H1 (cell line): Measurements from ENCODE around the gene PATJ. TPM values are rescaled to one million over a fixed set of nuclear protein-coding genes. Genes with fewer than 3 reads are reported as not detected.
"Not testable (repeated sequence)": the region's sequence is repeated elsewhere in the genome, so short reads cannot be mapped to it uniquely, and the experiment has no call there.

ENCODE experiments used
- CTCF ChIA-PET: fragments of 300-600 bp; sonication (Branson Sonifier 250); formaldehyde crosslinking; loops from one replicate; lab custom pipeline; 2021; ENCODE audit not compliant: partially characterized antibody; lab: Charles Lee
- POLR2A ChIA-PET: fragments of 300-600 bp; sonication (Branson Sonifier 250); formaldehyde crosslinking; loops from one replicate; lab custom pipeline; 2021; ENCODE audit warnings: inconsistent platforms; ENCODE audit not compliant: partially characterized antibody; lab: Charles Lee
- DNase-seq, 2 experiments: peaks; one replicate each; pipeline versions ENCODE4 v3.0.0 to v3.0.0-alpha.2; 2010 to 2022; ENCODE audit warnings: low spot score in 2 of 2, low read depth in 1 of 2, mixed read lengths in 1 of 2
- FAIRE-seq: peaks from 2 replicates; lab custom pipeline; 2011; peaks lifted over from hg19 to GRCh38; lab: Jason Lieb, UNC
- H2AFZ ChIP-seq: 2 replicates; pipeline ENCODE4 v1.8.1; 2012; ENCODE audit warnings: low read length, inconsistent platforms
- H2AK5ac ChIP-seq: 2 replicates; pipeline ENCODE4 v1.6.1; 2013; ENCODE audit warnings: low read depth, low read length
- H2BK120ac ChIP-seq: replicated peaks from 2 replicates; pipeline ENCODE3; 2013; ENCODE audit warnings: low read depth, low read length, inconsistent platforms
- H2BK12ac ChIP-seq: 2 replicates; pipeline ENCODE4 v1.6.1; 2013; ENCODE audit warnings: low read depth, low read length
- H2BK15ac ChIP-seq: 2 replicates; pipeline ENCODE4 v1.6.1; 2013; ENCODE audit warnings: low read length
- H2BK20ac ChIP-seq: 2 replicates; pipeline ENCODE4 v1.6.1; 2013; ENCODE audit warnings: low read length
- H2BK5ac ChIP-seq: 2 replicates; pipeline ENCODE4 v1.6.1; 2013; ENCODE audit warnings: low read depth, low read length
- H3K14ac ChIP-seq: 2 replicates; pipeline ENCODE4 v1.6.1; 2013; ENCODE audit warnings: inconsistent platforms; ENCODE audit not compliant: insufficient read length
- H3K18ac ChIP-seq: 2 replicates; pipeline ENCODE4 v1.6.1; 2013; ENCODE audit warnings: low read length; ENCODE audit errors: extremely low read depth
- H3K23ac ChIP-seq: 2 replicates; pipeline ENCODE4 v1.6.1; 2013; ENCODE audit warnings: inconsistent platforms; ENCODE audit not compliant: insufficient read length
- H3K23me2 ChIP-seq: 2 replicates; pipeline ENCODE4 v1.6.1; 2013; ENCODE audit warnings: low read depth, low read length
- H3K27ac ChIP-seq: 2 replicates; pipeline ENCODE4 v1.6.1; 2011; ENCODE audit warnings: low read depth, low read length, inconsistent platforms
- H3K27me3 ChIP-seq, 4 experiments: replicated peaks in 1 of 4; 1 replicate in 1 of 4; 2 replicates in 3 of 4; pipeline versions ENCODE4 v1.6.1 to v1.8.1; 2011 to 2013; ENCODE audit warnings: low read length in 3 of 4, mild to moderate bottlenecking in 3 of 4, inconsistent platforms in 2 of 4, mixed read lengths in 2 of 4, moderate library complexity in 1 of 4; ENCODE audit not compliant: control insufficient read depth in 3 of 4, insufficient read depth in 3 of 4; ENCODE audit errors: extremely low read depth in 1 of 4
- H3K36me3 ChIP-seq, 4 experiments: 2 replicates each; pipeline versions ENCODE4 v1.6.1 to v1.8.1; 2011 to 2013; ENCODE audit warnings: mild to moderate bottlenecking in 4 of 4, low read length in 3 of 4, moderate library complexity in 2 of 4, control low read depth in 1 of 4, inconsistent platforms in 1 of 4; ENCODE audit not compliant: insufficient read depth in 4 of 4, control insufficient read depth in 2 of 4
- H3K4ac ChIP-seq: replicated peaks from 2 replicates; pipeline ENCODE3; 2013; ENCODE audit warnings: low read length, low read depth, mixed read lengths, inconsistent platforms; ENCODE audit not compliant: insufficient read length
- H3K4me1 ChIP-seq, 4 experiments: replicated peaks in 1 of 4; 1 replicate in 1 of 4; 2 replicates in 3 of 4; pipeline versions ENCODE4 v1.6.1 to v1.8.1; 2011 to 2013; ENCODE audit warnings: low read length in 3 of 4, inconsistent platforms in 2 of 4, mixed read lengths in 1 of 4; ENCODE audit not compliant: insufficient read depth in 4 of 4, control insufficient read depth in 3 of 4
- H3K4me2 ChIP-seq, 2 experiments: 2 replicates each; pipeline versions ENCODE4 v1.6.1 to v1.8.1; 2011 to 2013; ENCODE audit warnings: low read depth in 2 of 2, low read length in 2 of 2, control low read depth in 1 of 2, inconsistent platforms in 1 of 2, mild to moderate bottlenecking in 1 of 2; ENCODE audit not compliant: insufficient read depth in 1 of 2
- H3K4me3 ChIP-seq, 4 experiments: fragments of 200-600, 300-600 bp in 1 of 4; sonication (generic), shearing (Covaris generic), sonication (Bioruptor Twin) in 1 of 4; 2 replicates each; pipeline versions ENCODE4 v1.5.1 to v1.8.1; 2011 to 2016; ENCODE audit warnings: low read length in 4 of 4, low read depth in 3 of 4, control low read depth in 2 of 4, inconsistent platforms in 2 of 4, mild to moderate bottlenecking in 2 of 4, mixed read lengths in 1 of 4, moderate library complexity in 1 of 4; ENCODE audit not compliant: insufficient read depth in 2 of 4; ENCODE audit errors: extremely low read depth in 1 of 4
- H3K56ac ChIP-seq: replicated peaks from 2 replicates; pipeline ENCODE3; 2013; ENCODE audit warnings: low read depth, mild to moderate bottlenecking, mixed read lengths, low read length, inconsistent platforms; ENCODE audit not compliant: insufficient read length
- H3K79me1 ChIP-seq: 2 replicates; pipeline ENCODE4 v1.6.1; 2013; ENCODE audit warnings: low read depth, low read length, control low read depth
- H3K79me2 ChIP-seq, 2 experiments: 2 replicates each; pipeline versions ENCODE4 v1.6.1 to v1.8.1; 2012 to 2013; ENCODE audit warnings: low read length in 2 of 2, mild to moderate bottlenecking in 2 of 2, inconsistent platforms in 1 of 2; ENCODE audit not compliant: insufficient read depth in 2 of 2, control insufficient read depth in 1 of 2
- H3K9ac ChIP-seq, 4 experiments: replicated peaks in 1 of 4; 1 replicate in 1 of 4; 2 replicates in 3 of 4; pipeline versions ENCODE4 v1.6.1 to v1.8.1; 2011 to 2013; ENCODE audit warnings: low read depth in 3 of 4, low read length in 3 of 4, control low read depth in 2 of 4, mild to moderate bottlenecking in 2 of 4, moderate library complexity in 2 of 4, inconsistent platforms in 1 of 4; ENCODE audit errors: extremely low read depth in 1 of 4
- H3K9me3 ChIP-seq, 2 experiments: 2 replicates each; pipeline versions ENCODE4 v1.6.1 to v1.8.1; 2012 to 2013; ENCODE audit warnings: mild to moderate bottlenecking in 2 of 2, moderate library complexity in 2 of 2, control low read depth in 1 of 2, inconsistent platforms in 1 of 2, low read depth in 1 of 2, low read length in 1 of 2, mixed read lengths in 1 of 2; ENCODE audit not compliant: insufficient read depth in 2 of 2
- H4K20me1 ChIP-seq, 2 experiments: replicated peaks in 1 of 2; 2 replicates each; pipeline versions ENCODE3 to v1.8.1; 2011 to 2013; ENCODE audit warnings: inconsistent platforms in 2 of 2, low read length in 2 of 2, mild to moderate bottlenecking in 1 of 2; ENCODE audit not compliant: insufficient read depth in 2 of 2, control insufficient read depth in 1 of 2
- H4K5ac ChIP-seq: 2 replicates; pipeline ENCODE4 v1.6.1; 2013; ENCODE audit warnings: low read length, low read depth, mixed read lengths, inconsistent platforms; ENCODE audit not compliant: insufficient read length
- H4K8ac ChIP-seq: 2 replicates; pipeline ENCODE4 v1.8.0; 2013; ENCODE audit warnings: mild to moderate bottlenecking, moderate library complexity, low read length, inconsistent platforms; ENCODE audit not compliant: insufficient read depth; ENCODE audit errors: extremely low read depth
- H4K91ac ChIP-seq: replicated peaks from 2 replicates; pipeline ENCODE3; 2013; ENCODE audit warnings: low read length, mixed read lengths, inconsistent platforms; ENCODE audit not compliant: insufficient read length
- WGBS, 2 experiments: shearing (Covaris generic) in 1 of 2; methylation state at CpG; one replicate each; pipeline versions ENCODE4 v1.1.6 to v1.1.7; 2013 to 2015; ENCODE audit warnings: low lambda C conversion rate in 2 of 2, mixed read lengths in 2 of 2, inconsistent platforms in 1 of 2, low coverage in 1 of 2, missing lambda C conversion rate in 1 of 2; ENCODE audit not compliant: insufficient replicate concordance in 2 of 2, insufficient coverage in 1 of 2, insufficient read length in 1 of 2; ENCODE audit errors: extremely low coverage in 1 of 2, missing lambda C conversion rate in 1 of 2; 5-methylcytosine and 5-hydroxymethylcytosine counted together
- polyA plus RNA-seq, 7 experiments: library from polyadenylated mRNA; depleted of rRNA in 3 of 7; stranded (reverse) in 5 of 7; unstranded in 2 of 7; fragments of >200 nt in 5 of 7; fragments of 200-250 nt in 2 of 7; gene quantifications; 1 replicate in 5 of 7; 2 replicates in 1 of 7; 4 replicates in 1 of 7; pipeline versions ENCODE4 v1.2.1 to v1.2.3, GENCODE V29; 2011 to 2013; ENCODE audit warnings: missing spikeins in 2 of 7, mixed read lengths in 2 of 7
- total RNA-seq: library from RNA; stranded (reverse); fragmentation: NEBNext Ultra II Directional; extraction: Animal tissue kit (Norgen Biotek cat#: 25700); gene quantifications from 2 replicates; pipeline ENCODE4 v1.2.1, GENCODE V29; 2021

PATJ gene
- total and polyA plus RNA-seq, 2 of the 8 experiments (the other 6 are each of a cell fraction or from before 2014, with no cell fraction given), result 8.2 to 55.6 TPM

DNA sequence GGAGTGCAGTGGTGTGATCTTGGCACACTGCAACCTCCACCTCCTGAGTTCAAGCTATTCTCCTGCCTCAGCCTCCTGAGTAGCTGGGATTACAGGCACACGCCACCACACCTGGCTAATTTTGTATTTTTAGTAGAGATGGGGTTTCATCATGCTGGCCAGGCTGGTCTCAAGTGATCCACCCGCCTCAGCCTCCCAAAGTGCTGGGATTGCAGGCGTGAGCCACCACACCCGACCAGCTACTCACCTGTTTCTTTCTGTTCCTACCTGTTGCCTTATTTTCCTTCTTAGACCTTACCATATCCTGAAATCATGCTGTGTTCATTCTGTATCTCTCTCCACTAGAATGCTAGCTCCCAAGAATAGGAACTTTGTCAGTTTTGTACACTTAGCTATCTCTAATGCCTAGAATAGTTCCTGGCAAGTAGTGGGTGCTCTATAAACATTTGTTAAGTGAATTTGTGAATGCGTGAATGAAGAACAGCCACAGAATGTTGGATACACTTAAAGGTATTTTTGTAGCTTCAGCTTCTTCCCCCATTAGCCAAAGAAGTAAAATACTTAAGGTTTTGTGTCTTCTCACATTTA is 137.7 kb downstream of the PATJ start:
- CTCF ChIA-PET, result interaction anchor here (1.1 to 1.6 kb wide), 3 partner anchors 78 to 292 kb away, joined by 3 read pairs; no protein-coding TSS in a partner anchor
- H3K18ac ChIP-seq, H3K23me2 ChIP-seq, H2BK120ac ChIP-seq, H3K9me3 ChIP-seq, H4K91ac ChIP-seq, H3K4me2 ChIP-seq, H2AFZ ChIP-seq, H2BK12ac ChIP-seq, H4K20me1 ChIP-seq, H4K5ac ChIP-seq, H3K4me3 ChIP-seq, H3K14ac ChIP-seq, H3K27me3 ChIP-seq, H2BK15ac ChIP-seq, H3K23ac ChIP-seq, DNase-seq, H2BK5ac ChIP-seq, H3K4ac ChIP-seq, POLR2A ChIA-PET, FAIRE-seq, H3K27ac ChIP-seq, H3K79me2 ChIP-seq, H3K56ac ChIP-seq, H3K4me1 ChIP-seq, H2AK5ac ChIP-seq, H4K8ac ChIP-seq, H3K79me1 ChIP-seq, H2BK20ac ChIP-seq, H3K9ac ChIP-seq: not testable (repeated sequence)
- peaks cover 4 to 26% (median 10%) of the 10 kb centered on the region in 4 experiments; a peak in 6 of 8 replicates for H3K36me3 ChIP-seq
- WGBS, 2 experiments, result 96% methylated on average over 4 of the region's 5 CpGs; no CpG with 5 or more reads in 1 of the 2 experiments
